KOPT-K1 (cell line): ENCODE results near the gene DPYD.

Experiments
- H3K27ac ChIP-seq: fragments of 200-600 bp; sonication (generic); 2 replicates; pipeline ENCODE4 v1.5.1; 2016; ENCODE audit warnings: antibody characterized with exemption, mild to moderate bottlenecking, low read depth, low read length; ENCODE audit not compliant: poor library complexity, severe bottlenecking
- H3K36me3 ChIP-seq: fragments of 200-600 bp; sonication (generic); 2 replicates; pipeline ENCODE4 v1.5.1; 2017; ENCODE audit warnings: antibody characterized with exemption, mild to moderate bottlenecking, low read length, moderate library complexity; ENCODE audit not compliant: insufficient read depth
- H3K9me3 ChIP-seq: fragments of 200-600 bp; sonication (generic); 2 replicates; pipeline ENCODE4 v1.5.1; 2017; ENCODE audit warnings: antibody characterized with exemption, low read length, mild to moderate bottlenecking; ENCODE audit not compliant: insufficient read depth, poor library complexity, severe bottlenecking

DPYD gene

GRCh38 chr1:97190326-97190725 lies 730.5 kb downstream of the DPYD start:
- no peaks in the 10 kb centered on the region for H3K9me3 ChIP-seq
- 0 out of 2 replicates have a peak, but pooled peaks cover 5% of the 10 kb centered on the region for H3K36me3 ChIP-seq
- no peak overlapping the region for H3K27ac ChIP-seq

GRCh38 chr1:97186381-97186780 lies 734.5 kb downstream of the DPYD start:
- H3K27ac ChIP-seq = no peak overlapping the region

GRCh38 chr1:97174039-97174704 lies 746.7 kb downstream of the DPYD start:
- Histone ChIP-seq H3K9me3 (no peaks in the 10 kb centered on the region), H3K36me3 (no peaks in the 10 kb centered on the region), H3K27ac (no peak overlapping the region)

More at GRCh38 chr1:97186381-97186780, 734.5 kb downstream of the DPYD start:
- Histone ChIP-seq H3K9me3 (no peaks in the 10 kb centered on the region), H3K36me3 (no peaks in the 10 kb centered on the region)

- H3K36me3 ChIP-seq = no peaks in the 10 kb centered on the region
- no peaks in the 10 kb centered on the region for H3K9me3 ChIP-seq
- H3K27ac ChIP-seq = no peak overlapping the region
Measured at GRCh38 chr1:97170300-97170699, 750.5 kb downstream of the DPYD start.

GRCh38 chr1:97168056-97168455 lies 752.8 kb downstream of the DPYD start:
- Histone ChIP-seq H3K36me3 (no peaks in the 10 kb centered on the region), H3K9me3 (peaks cover 7% of the 10 kb centered on the region), H3K27ac (no peak overlapping the region)

GRCh38 chr1:97167246-97167645 lies 753.6 kb downstream of the DPYD start:
- Histone ChIP-seq H3K27ac (no peak overlapping the region), H3K36me3 (no peaks in the 10 kb centered on the region), H3K9me3 (peaks cover 7% of the 10 kb centered on the region)

- H3K27ac ChIP-seq = no peak overlapping the region
- H3K36me3 ChIP-seq = no peaks in the 10 kb centered on the region
- H3K9me3 ChIP-seq = peaks cover 7% of the 10 kb centered on the region
Measured at GRCh38 chr1:97166626-97167025, 754.2 kb downstream of the DPYD start.

GRCh38 chr1:97164276-97164639 lies 756.6 kb downstream of the DPYD start:
- Histone ChIP-seq H3K36me3 (no peaks in the 10 kb centered on the region), H3K27ac (no peak overlapping the region), H3K9me3 (peaks cover 7% of the 10 kb centered on the region)

- Histone ChIP-seq H3K36me3 (no peaks in the 10 kb centered on the region), H3K9me3 (peaks cover 7% of the 10 kb centered on the region), H3K27ac (no peak overlapping the region)
Measured at GRCh38 chr1:97163591-97164275, 757.1 kb downstream of the DPYD start.

- Histone ChIP-seq H3K36me3 (no peaks in the 10 kb centered on the region), H3K9me3 (peaks cover 7% of the 10 kb centered on the region), H3K27ac (no peak overlapping the region)
Measured at GRCh38 chr1:97160818-97161217, 760.0 kb downstream of the DPYD start.

GRCh38 chr1:97159342-97159741 lies 761.5 kb downstream of the DPYD start:
- H3K36me3 ChIP-seq = no peaks in the 10 kb centered on the region
- peaks cover 7% of the 10 kb centered on the region for H3K9me3 ChIP-seq
- no peak overlapping the region for H3K27ac ChIP-seq

GRCh38 chr1:97158691-97159096 lies 762.1 kb downstream of the DPYD start:
- H3K27ac ChIP-seq = no peak overlapping the region
- H3K9me3 ChIP-seq = peaks cover 7% of the 10 kb centered on the region
- H3K36me3 ChIP-seq = no peaks in the 10 kb centered on the region

GRCh38 chr1:97157991-97158390 lies 762.8 kb downstream of the DPYD start:
- Histone ChIP-seq H3K27ac (no peak overlapping the region), H3K36me3 (no peaks in the 10 kb centered on the region), H3K9me3 (no peaks in the 10 kb centered on the region)

GRCh38 chr1:97151651-97152050 lies 769.2 kb downstream of the DPYD start:
- H3K36me3 ChIP-seq = no peaks in the 10 kb centered on the region
- H3K9me3 ChIP-seq = no peaks in the 10 kb centered on the region
- H3K27ac ChIP-seq = no peak overlapping the region

- Histone ChIP-seq H3K36me3 (no peaks in the 10 kb centered on the region), H3K9me3 (no peaks in the 10 kb centered on the region), H3K27ac (no peak overlapping the region)
Measured at GRCh38 chr1:97145321-97145956, 775.4 kb downstream of the DPYD start.
